H1 (cell line): ENCODE results near the gene CLDN7. TPM values are rescaled to one million over a fixed set of nuclear protein-coding genes. Genes with fewer than 3 reads are reported as not detected.

Experiments used
- ASH2L ChIP-seq: fragments of 200-600, 300-600 bp; sonication (generic); IDR thresholded peaks from one replicate; pipeline ENCODE4 v1.7.1; 2017; ENCODE audit warnings: low read length
- BCL11A ChIP-seq, 2 experiments: IDR thresholded peaks; one replicate each; pipeline ENCODE4 v1.6.1; 2011; ENCODE audit warnings: low read depth in 2 of 2, low read length in 2 of 2, mild to moderate bottlenecking in 2 of 2
- CBX5 ChIP-seq: fragments of 300-800, 300-1000 bp; sonication (generic); IDR thresholded peaks from 2 replicates; pipeline ENCODE4 v1.7.1; 2016; ENCODE audit warnings: antibody characterized with exemption, low read length, low read depth
- KDM1A ChIP-seq: fragments of 200-600, 300-600 bp; sonication (generic); IDR thresholded peaks from 2 replicates; pipeline ENCODE4 v1.7.1; 2016; ENCODE audit warnings: mild to moderate bottlenecking, low read length, borderline replicate concordance
- NRF1 ChIP-seq: IDR thresholded peaks from 2 replicates; pipeline ENCODE4 v1.6.1; 2011; ENCODE audit warnings: mild to moderate bottlenecking, low read depth, low read length, improper control_type of control experiment
- PHF8 ChIP-seq: fragments of 200-600 bp; sonication (generic); conservative IDR thresholded peaks from 2 replicates; pipeline ENCODE4 v1.7.1; 2012; ENCODE audit warnings: low read depth, mild to moderate bottlenecking, inconsistent platforms, low read length, moderate library complexity
- SP4 ChIP-seq: IDR thresholded peaks from 2 replicates; pipeline ENCODE4 v1.6.1; 2012; ENCODE audit warnings: low read length, inconsistent platforms
- YY1 ChIP-seq: IDR thresholded peaks from 2 replicates; pipeline ENCODE4 v1.6.1; 2011; ENCODE audit warnings: low read depth, mild to moderate bottlenecking, low read length
- polyA plus RNA-seq, 7 experiments: library from polyadenylated mRNA; depleted of rRNA in 3 of 7; stranded (reverse) in 5 of 7; unstranded in 2 of 7; fragments of >200 nt in 5 of 7; fragments of 200-250 nt in 2 of 7; gene quantifications; 1 replicate in 5 of 7; 2 replicates in 1 of 7; 4 replicates in 1 of 7; pipeline versions ENCODE4 v1.2.1 to v1.2.3, GENCODE V29; 2011 to 2013; ENCODE audit warnings: missing spikeins in 2 of 7, mixed read lengths in 2 of 7
- total RNA-seq: library from RNA; stranded (reverse); fragmentation: NEBNext Ultra II Directional; extraction: Animal tissue kit (Norgen Biotek cat#: 25700); gene quantifications from 2 replicates; pipeline ENCODE4 v1.2.1, GENCODE V29; 2021
- TF ChIP-seq, protein P1 (sequence below): IDR thresholded peaks from 2 replicates; pipeline ENCODE4 v1.6.1; 2011; ENCODE audit warnings: low read depth, mild to moderate bottlenecking, low read length; ENCODE audit not compliant: insufficient read depth

The CLDN7 gene
- total and polyA plus RNA-seq, 2 of the 8 experiments (the other 6 are each of a cell fraction or from before 2014, with no cell fraction given), result 118 to 119 TPM

DNA sequence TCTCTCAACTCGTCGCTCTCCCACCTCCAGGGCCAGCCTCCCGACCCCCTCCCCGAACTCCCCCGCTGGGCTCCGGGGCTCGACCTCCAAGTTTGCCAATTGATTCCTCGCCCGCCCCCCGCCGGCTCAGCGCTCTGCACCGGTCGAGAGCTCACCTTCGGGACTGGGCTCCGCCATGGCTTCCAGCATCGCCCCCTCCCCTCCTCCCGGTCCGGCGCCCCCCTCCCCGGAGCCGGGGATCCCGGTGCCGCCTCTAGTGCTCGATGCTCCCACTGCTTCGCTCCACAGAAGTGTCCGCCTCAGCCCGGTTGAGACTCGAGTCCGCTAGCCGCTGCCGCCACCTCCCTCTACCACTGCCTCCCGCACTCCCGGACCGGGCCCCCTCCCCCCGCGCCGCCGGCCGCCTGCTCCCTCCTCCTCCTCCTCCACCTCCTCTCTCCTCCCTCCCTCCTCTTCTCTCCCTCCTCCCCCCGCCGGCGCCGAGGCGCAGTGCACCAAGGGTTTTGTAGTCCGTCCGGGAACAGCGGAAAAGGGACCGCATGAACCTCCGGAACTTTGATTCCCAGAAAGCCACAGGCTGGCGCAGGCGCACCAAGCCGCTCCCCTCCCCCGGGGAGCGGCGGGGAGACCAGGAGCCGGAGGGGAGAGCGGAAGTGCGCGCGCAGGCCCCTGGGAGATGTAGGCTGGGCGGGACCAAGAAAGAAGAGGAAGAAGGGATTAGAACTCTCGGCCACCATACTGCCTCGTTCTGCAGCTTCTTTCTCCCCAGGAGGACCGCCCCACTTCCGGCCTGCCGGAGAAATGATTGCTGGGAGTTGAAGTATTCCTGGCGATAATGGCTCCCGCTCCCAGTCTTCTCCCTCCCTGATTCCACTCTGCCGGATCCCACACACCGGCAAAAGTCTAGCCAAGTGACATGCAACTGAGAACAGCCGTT is 22.9 kb downstream of the CLDN7 start, which contains the start of gene PHF23 (continued):
- TF ChIP-seq BCL11A (IDR thresholded peaks at IDR 0.05; ENCODE audit: low read depth in 2 of 2, low read length in 2 of 2) (no peak), YY1 (peak; percentile 91), NRF1 (peak; percentile 97), SP4 (peak; percentile 79; the same call in 1 of the 2 replicates), PHF8 (0 out of 2 replicates have a peak, but pooled peaks have one; percentile 10), ASH2L (peak; percentile 83), KDM1A (peak; percentile 35; the same call in 1 of the 2 replicates), CBX5 (no peak)
- TF ChIP-seq, protein P1, sequence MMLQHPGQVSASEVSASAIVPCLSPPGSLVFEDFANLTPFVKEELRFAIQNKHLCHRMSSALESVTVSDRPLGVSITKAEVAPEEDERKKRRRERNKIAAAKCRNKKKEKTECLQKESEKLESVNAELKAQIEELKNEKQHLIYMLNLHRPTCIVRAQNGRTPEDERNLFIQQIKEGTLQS, result 0 out of 2 replicates have a peak, but pooled peaks have one; percentile 24
